Measurements from ENCODE around the gene FAM76B. TPM values are rescaled to one million over a fixed set of nuclear protein-coding genes. Genes with fewer than 3 reads are reported as not detected.

FAM76B gene
- total RNA-seq, 1 donor from 2014 or later = 6.5 TPM

GRCh38 chr11:95762534-95762933, 27.0 kb downstream of the FAM76B start:
- no peak for TF ChIP-seq CTCF (IDR thresholded peaks at IDR 0.05)
- H3K4me1 ChIP-seq = no peaks in the 10 kb centered on the region
- H3K36me3 ChIP-seq = no peaks in the 10 kb centered on the region
- DNase-seq (ENCODE audit: low spot score in 2 of 2) = no peak
- H3K4me3 ChIP-seq = no peak overlapping the region
- intact Hi-C loops (cut with DNase I) = loop anchor here (5.0 kb wide), 2 partner anchors 55 to 790 kb away; partner anchors contain the start of genes CWC15 and KDM4D
- no peaks in the 10 kb centered on the region for H3K9me3 ChIP-seq
- H3K27me3 ChIP-seq = no peaks in the 10 kb centered on the region
- no peak overlapping the region for H3K27ac ChIP-seq

- Histone ChIP-seq H3K9me3 (no peaks in the 10 kb centered on the region), H3K27ac (no peak overlapping the region), H3K4me1 (no peaks in the 10 kb centered on the region), H3K27me3 (no peaks in the 10 kb centered on the region), H3K36me3 (no peaks in the 10 kb centered on the region), H3K4me3 (no peak overlapping the region)
- no peak for TF ChIP-seq CTCF (IDR thresholded peaks at IDR 0.05)
- DNase-seq (ENCODE audit: low spot score in 2 of 2) = no peak
- intact Hi-C loops (cut with DNase I) = loop anchor here (5.0 kb wide), 2 partner anchors 54 to 789 kb away; partner anchors contain the start of genes CWC15 and KDM4D
Measured at GRCh38 chr11:95760941-95761340, 28.6 kb downstream of the FAM76B start.

- Histone ChIP-seq H3K27ac (no peak overlapping the region), H3K4me1 (no peaks in the 10 kb centered on the region), H3K9me3 (no peaks in the 10 kb centered on the region), H3K27me3 (no peaks in the 10 kb centered on the region), H3K4me3 (no peak overlapping the region), H3K36me3 (no peaks in the 10 kb centered on the region)
- intact Hi-C loops (cut with DNase I) = no loop called here
- TF ChIP-seq CTCF (IDR thresholded peaks at IDR 0.05) = no peak
- no peak for DNase-seq (ENCODE audit: low spot score in 2 of 2)
Measured at GRCh38 chr11:95751515-95751914, 38.1 kb downstream of the FAM76B start.

GRCh38 chr11:95750101-95750500, 39.5 kb downstream of the FAM76B start:
- H3K27me3 ChIP-seq = no peaks in the 10 kb centered on the region
- no peak for TF ChIP-seq CTCF (IDR thresholded peaks at IDR 0.05)
- H3K27ac ChIP-seq = no peak overlapping the region
- intact Hi-C loops (cut with DNase I) = no loop called here
- no peaks in the 10 kb centered on the region for H3K4me1 ChIP-seq
- no peaks in the 10 kb centered on the region for H3K36me3 ChIP-seq
- H3K9me3 ChIP-seq = no peaks in the 10 kb centered on the region
- H3K4me3 ChIP-seq = no peak overlapping the region
- DNase-seq (ENCODE audit: low spot score in 2 of 2) = no peak

GRCh38 chr11:95739108-95739938, 50.3 kb downstream of the FAM76B start:
- no peak overlapping the region for H3K27ac ChIP-seq
- DNase-seq (ENCODE audit: low spot score in 2 of 2) = no peak
- intact Hi-C loops (cut with DNase I) = no loop called here

More at GRCh38 chr11:95739108-95739938, 50.3 kb downstream of the FAM76B start:
- no peak for TF ChIP-seq CTCF (IDR thresholded peaks at IDR 0.05)
- no peaks in the 10 kb centered on the region for H3K27me3 ChIP-seq
- H3K36me3 ChIP-seq = no peaks in the 10 kb centered on the region
- no peak overlapping the region for H3K4me3 ChIP-seq
- no peaks in the 10 kb centered on the region for H3K9me3 ChIP-seq
- peaks cover 2 to 11% of the 10 kb centered on the region in 2 donors for H3K4me1 ChIP-seq

Measured in ascending aorta (tissue), 2 donors.